ENCODE results near the gene WWOX.

Gene WWOX

GRCh38 chr16:78800523-78800922, 701.1 kb downstream of the WWOX start:
- no peak for DNase-seq (ENCODE audit: low spot score)

- DNase-seq (ENCODE audit: low spot score), result no peak
Measured at GRCh38 chr16:78804058-78804735, 704.7 kb downstream of the WWOX start.

DNA sequence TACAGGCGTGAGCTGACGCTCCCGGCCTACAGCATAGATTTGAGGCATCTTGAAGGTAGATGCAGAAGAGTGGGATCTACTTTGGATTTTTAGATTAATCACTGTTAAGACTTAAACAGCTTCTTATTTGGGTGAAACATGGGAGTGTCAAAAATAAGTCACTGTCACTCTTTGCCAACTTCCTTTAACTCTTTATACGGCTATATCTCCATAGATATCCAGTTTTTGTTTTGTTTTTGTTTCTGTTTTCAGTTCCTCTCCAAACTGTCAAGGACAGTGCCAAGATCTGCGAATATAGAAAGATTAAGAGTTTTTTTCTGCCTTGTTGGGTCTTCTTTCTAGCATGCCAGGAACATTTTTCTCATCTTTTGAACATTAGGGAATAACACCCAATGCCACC, 706.1 kb downstream of the WWOX start:
- DNase-seq (ENCODE audit: low spot score), result no peak

GRCh38 chr16:78811247-78811646, 711.8 kb downstream of the WWOX start:
- DNase-seq (ENCODE audit: low spot score), result no peak

- DNase-seq (ENCODE audit: low spot score), result no peak
Measured at GRCh38 chr16:78812582-78812981, 713.1 kb downstream of the WWOX start.

GRCh38 chr16:78813661-78814311, 714.3 kb downstream of the WWOX start:
- DNase-seq (ENCODE audit: low spot score), result no peak

- DNase-seq (ENCODE audit: low spot score), result no peak
Measured at GRCh38 chr16:78815713-78816112, 716.3 kb downstream of the WWOX start.

DNA sequence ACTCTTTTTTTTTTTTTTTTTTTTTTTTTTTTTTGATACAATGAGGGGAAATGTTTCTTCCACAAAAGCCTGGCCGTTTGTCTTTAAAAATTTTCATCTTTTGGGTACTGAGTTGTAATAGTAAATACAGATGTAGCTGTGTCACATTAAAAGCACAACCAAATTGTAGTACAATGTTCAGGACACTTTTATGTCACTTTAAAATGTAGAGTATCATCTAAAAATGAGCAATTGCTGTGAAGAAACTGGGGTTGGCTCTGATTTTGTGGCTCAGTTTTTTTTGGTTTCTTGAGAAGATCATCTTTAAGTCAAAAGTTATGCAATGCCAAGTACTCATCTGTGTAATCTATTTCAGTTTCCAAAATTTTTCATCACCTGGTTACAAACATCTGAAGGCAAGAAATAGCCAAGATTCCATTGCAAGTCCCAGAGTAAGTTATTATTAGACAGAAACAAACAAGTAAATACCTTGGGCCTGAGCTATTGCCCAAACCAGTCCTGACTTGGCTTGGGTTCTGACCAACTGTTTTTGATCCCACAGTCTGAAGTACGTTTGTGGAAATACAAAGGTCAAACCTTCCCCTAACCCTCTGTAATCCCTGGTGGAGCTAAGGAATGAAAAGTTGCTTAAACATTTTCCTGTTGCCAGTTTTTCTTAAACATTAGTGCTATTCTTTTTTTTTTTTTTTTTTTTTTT, 717.2 kb downstream of the WWOX start:
- no peak for DNase-seq (ENCODE audit: low spot score)

DNA sequence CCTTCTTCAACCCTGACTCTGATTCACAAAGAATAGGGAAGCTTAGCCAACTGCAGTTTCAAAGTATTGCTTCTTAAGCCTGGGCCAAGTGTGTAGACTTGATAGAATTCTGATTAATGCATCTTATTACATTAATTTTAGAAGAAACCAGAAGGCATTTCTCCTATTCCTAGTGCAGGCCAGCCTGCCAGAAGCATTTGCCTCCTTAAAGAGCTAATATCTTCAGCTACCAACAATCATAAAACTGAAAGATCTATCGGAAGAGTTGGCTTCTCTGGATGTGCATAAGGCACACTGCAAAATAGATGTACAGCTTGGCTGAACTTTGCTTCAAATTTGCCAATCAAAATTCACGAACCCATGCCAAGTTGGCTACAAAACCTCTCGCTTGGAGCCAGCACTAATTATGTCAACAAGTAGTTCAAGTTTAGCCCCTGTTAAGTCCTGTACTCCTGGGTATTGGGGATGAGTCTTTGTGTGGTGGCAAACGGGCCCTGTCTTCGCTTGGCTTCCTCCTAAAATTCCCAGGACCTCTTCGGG, 717.8 kb downstream of the WWOX start:
- DNase-seq (ENCODE audit: low spot score), result no peak

GRCh38 chr16:78821335-78821734, 721.9 kb downstream of the WWOX start:
- DNase-seq (ENCODE audit: low spot score), result no peak

- DNase-seq (ENCODE audit: low spot score), result no peak
Measured at GRCh38 chr16:78822509-78822908, 723.1 kb downstream of the WWOX start.

DNA sequence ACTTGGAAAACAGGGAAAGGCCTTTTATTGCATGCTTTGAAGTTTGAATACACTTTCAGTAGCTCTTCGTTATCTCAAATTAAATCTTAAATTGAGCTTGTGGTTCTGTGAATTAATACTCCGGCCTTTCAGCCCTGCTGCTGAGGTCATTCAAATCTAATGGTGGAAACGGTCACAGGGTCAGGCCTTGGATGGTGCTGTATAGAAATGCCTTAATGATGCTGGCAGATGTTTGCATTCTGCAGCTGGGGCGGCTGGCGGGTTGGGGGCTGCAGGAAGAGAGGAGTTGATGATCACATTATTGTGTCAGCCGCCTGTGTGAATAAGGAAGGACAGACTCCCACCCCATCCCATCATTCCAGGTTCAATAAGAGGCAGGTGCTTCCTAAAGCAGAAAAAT, 723.6 kb downstream of the WWOX start:
- DNase-seq (ENCODE audit: low spot score), result no peak

GRCh38 chr16:78829280-78829679, 729.8 kb downstream of the WWOX start:
- no peak for DNase-seq (ENCODE audit: low spot score)

- no peak for DNase-seq (ENCODE audit: low spot score)
Measured at GRCh38 chr16:78830599-78830998, 731.1 kb downstream of the WWOX start.

DNA sequence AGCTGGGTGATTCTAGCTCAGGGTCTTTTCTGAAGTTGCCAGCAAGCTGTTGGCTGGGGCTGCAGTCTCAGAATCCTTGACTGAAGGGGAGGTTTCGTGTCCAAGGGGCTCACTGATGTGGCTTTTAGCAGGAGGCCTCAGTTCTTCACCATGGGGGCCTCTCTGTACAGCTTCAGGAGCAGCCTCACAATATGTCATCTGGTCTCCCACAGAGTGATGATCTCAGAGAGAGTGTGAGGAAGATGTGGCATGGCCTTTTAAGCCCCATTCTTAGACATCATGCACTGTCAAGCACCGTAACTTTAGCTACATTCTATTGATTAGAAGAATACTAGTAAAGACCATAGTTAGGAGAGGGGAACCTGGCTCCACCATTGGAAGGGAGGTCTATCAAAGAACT, 732.6 kb downstream of the WWOX start:
- no peak for DNase-seq (ENCODE audit: low spot score)

DNA sequence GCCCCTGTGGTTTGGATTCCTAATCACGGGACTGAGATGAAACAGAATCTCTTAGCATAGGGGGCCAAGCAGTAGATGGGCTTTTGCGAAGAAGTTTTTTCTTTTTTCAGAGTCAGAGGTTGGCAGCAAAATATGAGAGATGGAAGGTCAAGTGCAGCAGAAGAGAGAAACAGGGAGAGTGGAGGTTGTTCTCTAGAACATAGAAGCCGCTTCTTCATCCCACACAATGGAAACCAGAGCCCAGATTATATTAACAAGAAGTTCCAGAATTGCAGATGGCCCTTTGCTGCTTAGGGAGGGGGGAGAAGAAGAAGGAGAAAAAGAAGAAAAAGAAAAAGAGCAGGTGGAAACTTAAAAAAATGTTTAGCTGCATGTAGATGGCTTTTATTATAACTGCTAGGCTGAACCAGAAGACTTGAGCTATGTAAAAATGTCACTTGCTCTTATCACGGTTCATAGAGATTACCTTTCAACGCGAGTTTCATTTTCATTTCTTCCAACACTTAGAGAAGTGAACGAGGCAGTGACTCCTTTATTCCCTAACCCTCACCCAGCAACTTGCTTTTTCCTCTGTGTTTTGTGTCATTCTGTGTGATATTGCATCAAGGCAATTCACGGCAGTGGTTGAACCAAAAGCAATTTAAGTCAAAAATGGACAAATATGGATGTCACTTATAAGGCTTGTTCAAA, 737.5 kb downstream of the WWOX start:
- DNase-seq (ENCODE audit: low spot score), result no peak

DNA sequence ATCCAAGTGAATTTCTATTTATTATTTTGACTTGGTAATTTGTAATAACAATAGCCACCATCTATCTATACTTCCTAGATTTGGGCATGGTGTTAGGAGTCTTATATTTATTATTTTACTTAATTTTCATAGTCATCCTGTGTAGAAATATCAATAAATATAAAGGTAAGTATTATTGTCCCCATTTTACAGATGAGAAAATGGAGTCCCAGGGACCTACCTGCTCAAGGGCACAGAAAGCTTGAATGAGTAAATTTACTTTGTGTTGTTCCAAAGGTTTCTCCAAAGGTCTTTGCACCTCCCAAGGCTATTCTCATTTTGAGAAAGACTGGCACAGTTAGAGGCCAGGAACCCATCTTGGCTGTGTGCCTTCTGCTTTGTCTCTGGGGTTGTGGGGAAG, 738.3 kb downstream of the WWOX start:
- DNase-seq (ENCODE audit: low spot score), result no peak

GRCh38 chr16:78838276-78838675, 738.8 kb downstream of the WWOX start:
- DNase-seq (ENCODE audit: low spot score), result no peak

GRCh38 chr16:78842950-78843349, 743.5 kb downstream of the WWOX start:
- no peak for DNase-seq (ENCODE audit: low spot score)

DNA sequence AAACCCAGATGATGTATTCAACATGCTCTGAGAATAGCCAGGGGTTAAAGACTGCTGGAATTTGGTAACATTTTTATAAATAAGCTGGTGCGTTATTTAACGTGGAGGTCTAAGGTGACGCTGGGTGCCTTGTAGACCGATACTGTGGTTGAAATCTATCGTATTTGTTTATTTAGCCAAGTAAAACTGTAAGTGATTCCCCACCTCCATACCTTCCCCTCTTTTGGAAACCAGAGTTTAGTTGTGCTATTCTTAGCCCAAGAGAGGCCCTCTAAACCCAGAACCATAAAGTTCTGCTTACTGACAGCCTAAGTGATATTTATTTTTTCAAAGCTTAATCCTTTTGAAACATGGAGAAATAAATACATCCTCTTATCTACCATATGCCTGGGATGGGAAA, 744.5 kb downstream of the WWOX start:
- no peak for DNase-seq (ENCODE audit: low spot score)

GRCh38 chr16:78844682-78845081, 745.2 kb downstream of the WWOX start:
- DNase-seq (ENCODE audit: low spot score), result no peak

- no peak for DNase-seq (ENCODE audit: low spot score)
Measured at GRCh38 chr16:78851266-78851665, 751.8 kb downstream of the WWOX start.
